Hepatic stellate cell (primary cell): ENCODE data around the gene MX1.

Source experiments
- DNase-seq: peaks from one replicate; pipeline ENCODE4 v3.0.0; 2011; ENCODE audit warnings: low spot score

MX1 gene

DNA sequence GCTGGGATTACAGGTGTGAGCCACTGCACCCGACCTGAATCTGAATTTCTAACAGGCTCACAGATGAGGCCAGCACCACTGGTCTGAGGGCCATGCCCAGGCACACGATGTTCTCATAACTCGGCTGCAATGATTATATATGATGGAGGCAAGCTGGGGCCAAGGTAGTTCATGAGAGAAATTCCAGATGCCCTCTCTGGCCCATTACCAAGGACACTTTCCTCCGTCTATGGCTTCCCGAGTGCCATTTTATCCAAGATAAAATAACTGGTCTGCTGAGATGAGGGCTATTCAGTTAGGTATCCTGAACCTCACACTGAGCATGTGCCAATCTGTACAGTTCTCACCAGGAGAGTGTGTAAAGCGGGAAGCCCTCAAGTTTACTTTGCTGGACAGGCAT lies 65.4 kb downstream of the MX1 start:
- DNase-seq, result no peak

DNA sequence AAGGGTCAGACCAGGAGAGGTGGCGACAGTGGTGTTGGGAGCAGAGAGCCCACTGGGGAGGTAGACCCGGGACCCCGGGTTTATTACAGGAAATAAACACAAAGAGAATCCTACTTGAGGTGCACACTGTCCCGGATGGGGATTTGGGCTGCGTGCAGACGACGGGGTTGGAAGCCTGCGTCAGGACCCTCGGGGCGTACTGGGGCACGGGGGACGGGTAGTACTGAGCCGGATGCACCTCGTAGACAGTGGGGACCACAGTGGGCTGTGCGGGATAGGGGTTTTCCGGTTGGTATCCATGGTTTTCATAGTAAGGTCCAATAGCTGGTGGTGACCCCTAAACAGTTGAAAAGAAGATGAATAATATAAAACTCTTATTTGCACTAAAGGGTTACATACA lies 68.2 kb downstream of the MX1 start:
- DNase-seq, result no peak

DNA sequence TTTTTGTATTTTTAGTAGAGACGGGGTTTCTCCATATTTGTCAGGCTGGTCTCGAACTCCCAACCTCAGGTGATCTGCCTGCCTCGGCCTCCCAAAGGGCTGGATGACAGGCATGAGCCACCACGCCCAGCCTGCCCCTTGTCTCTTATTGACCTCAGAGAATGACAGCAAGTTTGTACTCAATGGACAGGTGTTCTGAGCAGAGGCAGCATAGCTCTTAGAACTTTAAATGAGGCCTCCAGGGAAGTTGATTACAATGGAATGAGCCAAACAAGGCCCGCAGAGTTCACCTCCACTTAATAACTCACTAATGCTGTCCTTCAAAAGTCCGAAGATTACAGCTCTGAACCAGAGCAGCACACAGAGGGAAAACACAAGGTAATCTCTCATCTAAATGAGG lies 71.0 kb downstream of the MX1 start:
- no peak for DNase-seq

DNA sequence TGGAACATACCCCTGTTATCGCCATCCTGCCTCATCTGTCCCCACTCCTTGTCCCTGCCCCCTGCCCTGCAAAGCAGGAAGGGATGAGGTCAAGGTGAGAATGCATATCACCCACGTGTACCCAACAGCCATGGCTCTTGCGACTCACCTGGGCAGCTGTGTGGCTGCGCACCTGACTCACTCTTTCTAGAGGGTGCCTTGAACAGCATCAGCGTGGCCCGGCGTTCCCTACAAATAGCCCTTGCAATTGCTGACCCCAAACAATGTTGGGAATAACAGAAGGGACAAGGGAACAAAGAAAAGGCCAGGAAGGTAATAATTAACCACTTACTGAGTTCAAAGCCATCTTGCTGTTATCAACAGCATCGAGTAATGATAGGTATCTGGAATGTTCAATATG lies 71.7 kb downstream of the MX1 start:
- no peak for DNase-seq

DNA sequence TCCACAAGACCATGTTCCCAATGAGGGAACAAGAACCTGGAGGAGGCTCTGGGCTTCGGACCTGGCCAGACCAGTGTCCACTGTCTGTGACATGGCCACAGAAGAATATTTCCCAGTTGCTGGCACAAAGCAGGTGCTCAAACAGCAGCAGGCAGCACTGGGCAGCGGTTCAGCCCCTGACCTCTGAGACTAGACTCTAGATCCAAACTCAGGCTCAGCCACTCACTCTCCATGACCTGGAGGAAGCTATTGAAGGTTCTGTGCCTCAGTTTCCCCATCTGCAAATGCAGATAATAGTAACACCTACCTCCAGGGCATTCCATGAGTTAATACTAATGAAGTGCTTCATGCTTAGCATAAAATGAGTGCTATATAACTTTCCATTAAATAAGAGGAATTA lies 73.9 kb downstream of the MX1 start:
- DNase-seq, result no peak

DNA sequence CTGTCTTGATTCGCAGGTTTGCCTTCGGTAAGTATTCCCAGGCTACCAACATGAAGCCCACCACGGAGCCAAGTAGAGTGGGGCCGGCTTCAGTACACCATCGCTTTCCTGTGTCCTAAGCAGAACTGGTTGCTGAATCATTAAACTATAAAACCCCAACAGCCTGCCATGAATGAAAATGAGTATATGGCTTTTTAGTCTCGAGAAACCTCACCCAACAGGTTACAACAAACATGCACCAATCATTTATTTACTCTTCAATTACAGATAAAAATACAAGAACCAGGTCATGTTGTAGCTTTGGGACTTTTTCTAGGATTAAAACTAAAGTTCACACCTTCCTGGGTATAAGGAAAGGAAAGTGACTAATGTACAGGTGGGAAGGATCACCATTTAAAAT lies 74.3 kb downstream of the MX1 start:
- DNase-seq, result no peak

DNA sequence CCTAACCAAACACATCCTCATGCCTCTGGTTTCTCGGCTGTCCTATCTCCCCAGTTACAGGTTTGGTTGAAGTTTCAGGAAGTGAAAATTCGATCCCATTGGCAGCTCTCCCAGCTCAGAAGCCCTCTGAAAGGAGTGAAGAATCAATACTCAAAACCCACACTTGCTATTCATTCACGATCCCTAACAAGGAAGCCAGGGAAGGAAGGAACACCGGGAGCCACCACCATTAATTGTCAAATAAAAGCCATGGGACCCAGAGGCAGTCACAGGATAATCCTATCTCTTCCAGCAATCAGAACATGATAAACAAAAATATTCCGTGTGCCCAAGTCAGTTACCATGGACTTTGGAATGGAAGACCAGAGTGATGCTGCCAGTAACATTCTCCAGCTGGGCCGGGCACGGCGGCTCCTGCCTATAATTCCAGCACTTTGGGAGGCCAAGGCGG lies 74.9 kb downstream of the MX1 start:
- DNase-seq, result no peak

DNA sequence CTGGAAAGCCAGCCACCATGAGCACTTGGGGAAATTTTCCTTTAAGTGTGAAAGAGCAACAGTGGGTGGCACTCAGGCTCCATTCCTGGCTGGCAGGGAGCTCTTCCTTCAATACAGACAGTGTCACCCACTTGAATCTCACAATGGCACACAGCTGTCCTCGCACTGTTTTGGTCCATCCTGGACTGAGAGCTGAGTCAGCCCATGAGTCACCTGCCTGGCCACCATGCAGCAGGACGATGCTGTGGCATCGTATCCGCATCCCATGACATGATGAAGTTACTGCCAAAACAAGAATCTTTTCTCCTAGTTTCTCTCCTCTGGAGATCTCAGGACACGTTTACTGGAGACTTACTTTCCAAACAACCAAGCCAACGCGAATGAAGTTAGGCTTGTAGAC lies 75.9 kb downstream of the MX1 start:
- no peak for DNase-seq

DNA sequence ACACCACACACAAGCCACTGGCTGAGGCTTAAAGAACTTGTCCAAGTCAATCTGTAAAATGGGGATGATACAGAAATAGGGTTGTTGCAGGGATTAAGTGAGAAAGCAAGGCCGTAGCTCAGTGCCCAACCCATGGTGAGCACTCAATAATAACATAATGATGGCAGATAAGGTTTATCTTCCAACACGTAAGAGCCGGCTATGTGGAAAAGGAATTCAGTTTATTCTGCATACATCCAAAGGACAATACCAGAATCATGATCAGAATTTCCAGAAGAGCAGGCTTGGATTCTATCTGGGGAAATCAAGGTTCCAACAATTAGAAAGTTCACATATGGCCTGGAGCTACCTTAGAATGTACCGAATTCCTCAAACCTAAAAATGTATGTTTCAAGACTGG lies 77.3 kb downstream of the MX1 start:
- DNase-seq, result no peak

DNA sequence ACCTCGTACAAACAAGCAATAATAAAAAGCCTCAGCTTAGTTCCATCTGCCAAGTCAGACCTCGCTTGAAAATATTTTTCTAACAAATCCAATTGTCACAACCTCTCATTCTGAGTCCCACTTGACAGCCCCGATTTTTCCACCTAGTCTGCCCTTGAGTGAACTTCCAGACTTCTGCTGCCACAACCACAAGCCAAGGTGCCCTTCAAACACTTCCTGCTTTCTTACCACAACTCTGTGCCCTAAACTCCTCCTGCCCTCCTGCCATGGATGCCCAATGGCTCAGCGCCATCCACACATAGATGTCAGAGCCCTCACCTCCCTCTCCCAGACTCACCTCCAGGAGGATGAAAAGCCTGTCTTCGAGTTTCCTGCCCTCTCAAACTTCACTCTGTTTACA lies 78.0 kb downstream of the MX1 start:
- DNase-seq, result no peak

DNA sequence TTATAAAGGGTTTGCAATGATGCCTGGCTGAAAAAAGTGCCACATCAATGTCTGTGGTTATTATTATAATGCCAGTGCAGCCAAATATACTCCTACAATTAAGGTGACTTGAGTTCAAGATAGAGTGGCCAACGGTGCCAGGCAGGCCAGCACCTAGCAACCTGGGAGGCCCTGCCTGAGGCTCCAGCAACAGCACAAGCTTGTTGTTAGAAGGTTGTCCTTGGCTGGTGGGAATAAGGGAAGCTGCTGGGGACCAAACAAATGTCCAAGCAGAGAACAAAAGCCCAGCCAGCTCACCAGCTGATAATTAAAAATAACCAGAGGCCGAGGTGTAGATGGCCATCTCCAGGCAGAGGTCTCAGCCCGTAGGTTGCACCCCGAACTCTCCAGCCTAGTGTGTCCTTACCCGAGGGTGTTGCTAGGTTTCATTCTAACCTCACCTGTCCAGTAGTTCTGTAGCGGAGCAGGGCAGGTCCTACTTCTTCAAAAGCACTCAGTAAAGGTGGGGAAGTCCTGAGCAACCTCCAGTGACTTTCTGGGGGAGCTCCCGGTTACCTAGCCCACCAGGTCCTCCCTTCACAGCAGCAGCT lies 80.1 kb downstream of the MX1 start:
- DNase-seq, result no peak

DNA sequence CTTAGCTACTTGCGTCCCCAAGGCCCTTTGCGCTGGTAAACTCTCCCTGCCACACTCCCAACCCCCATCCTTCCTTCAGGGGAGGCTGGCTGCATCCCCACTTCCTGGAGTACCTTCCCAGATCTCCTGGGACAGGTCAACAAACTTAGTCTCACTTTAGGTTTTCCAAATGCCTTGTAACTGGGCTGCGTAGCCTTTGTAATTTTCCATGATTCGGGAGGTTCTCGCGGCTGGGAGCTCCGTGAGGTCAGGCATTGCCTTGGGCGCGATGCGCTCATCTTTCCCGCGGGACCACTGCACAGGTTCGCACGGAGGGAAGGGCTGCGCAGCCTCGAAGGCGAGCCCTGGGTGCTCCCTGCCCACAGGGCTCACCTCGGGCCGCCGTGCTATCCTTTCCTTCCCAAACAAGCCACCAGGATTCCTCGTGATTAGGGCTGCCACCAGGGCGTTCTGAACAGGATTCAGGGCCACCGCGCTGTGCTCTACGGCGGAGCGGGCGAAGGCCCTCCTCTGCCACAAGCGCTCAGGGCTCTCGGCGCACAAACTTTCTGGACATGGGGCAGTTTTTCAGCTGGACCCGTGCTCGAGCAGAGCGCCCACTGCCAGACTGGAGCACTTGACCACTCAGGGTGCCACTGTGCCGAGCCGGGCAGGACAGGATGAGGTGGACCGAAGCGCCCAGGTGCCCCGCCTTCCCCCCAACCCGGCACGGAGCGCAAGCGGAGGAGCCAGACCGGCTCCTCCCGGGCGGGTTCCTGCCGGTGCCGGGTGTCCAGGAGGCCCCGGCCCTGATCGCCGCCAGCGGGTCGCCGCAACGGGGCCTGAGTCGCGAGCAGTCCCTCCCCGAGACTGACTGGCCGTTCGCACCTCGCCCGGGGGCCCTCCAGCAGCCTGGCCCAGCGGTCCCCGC lies 80.8 kb downstream of the MX1 start:
- no peak for DNase-seq

DNA sequence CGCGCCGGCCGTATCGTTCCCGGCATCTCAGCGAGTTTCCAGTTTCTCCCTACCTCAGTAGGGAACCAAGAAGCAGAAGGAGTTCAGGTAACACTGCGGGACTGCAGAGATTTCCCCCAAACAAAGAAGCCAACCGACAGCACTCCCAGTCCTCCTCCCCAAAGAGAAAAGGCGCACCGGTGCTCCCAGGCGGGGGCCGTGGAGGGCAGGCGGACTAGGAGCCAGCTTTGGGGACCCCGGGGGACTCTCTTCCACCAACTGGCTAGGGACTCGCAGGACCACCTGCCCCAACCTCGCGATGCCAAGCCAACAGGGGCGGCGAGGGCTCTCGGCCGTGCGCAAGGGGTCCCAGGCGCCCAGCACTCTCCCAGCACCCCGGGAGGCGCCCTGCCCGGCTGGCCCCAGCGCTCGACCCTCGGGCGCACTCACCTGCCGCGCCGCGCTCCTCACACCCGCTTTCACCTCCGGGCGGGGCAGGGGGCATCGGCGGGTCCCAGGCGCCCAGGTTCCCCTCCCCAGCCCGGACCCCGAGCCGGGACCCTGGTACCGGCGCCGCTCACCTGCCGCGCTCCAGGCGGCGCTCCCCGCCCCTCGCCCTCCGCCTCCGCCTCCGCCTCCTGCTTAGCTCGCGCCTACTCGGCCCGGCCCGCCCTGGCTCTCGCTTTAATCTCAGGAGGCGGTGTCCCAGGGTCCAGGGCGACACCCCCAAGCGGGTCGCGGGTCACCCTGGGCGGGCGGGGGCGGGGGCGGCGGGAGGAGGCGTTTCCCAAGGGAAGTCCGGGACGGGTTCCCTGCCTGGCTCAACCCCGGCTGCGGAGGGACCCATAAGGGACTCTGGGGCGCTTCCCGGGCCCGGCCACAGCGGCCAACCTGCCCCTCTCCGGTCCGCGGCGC lies 81.7 kb downstream of the MX1 start, which contains the start of gene TMPRSS2:
TMPRSS2 (minus strand) TSS at position 638 of the 894 bp plus-strand sequence. CDS start 10,025 bp downstream, outside the sequence.
- no peak for DNase-seq

DNA sequence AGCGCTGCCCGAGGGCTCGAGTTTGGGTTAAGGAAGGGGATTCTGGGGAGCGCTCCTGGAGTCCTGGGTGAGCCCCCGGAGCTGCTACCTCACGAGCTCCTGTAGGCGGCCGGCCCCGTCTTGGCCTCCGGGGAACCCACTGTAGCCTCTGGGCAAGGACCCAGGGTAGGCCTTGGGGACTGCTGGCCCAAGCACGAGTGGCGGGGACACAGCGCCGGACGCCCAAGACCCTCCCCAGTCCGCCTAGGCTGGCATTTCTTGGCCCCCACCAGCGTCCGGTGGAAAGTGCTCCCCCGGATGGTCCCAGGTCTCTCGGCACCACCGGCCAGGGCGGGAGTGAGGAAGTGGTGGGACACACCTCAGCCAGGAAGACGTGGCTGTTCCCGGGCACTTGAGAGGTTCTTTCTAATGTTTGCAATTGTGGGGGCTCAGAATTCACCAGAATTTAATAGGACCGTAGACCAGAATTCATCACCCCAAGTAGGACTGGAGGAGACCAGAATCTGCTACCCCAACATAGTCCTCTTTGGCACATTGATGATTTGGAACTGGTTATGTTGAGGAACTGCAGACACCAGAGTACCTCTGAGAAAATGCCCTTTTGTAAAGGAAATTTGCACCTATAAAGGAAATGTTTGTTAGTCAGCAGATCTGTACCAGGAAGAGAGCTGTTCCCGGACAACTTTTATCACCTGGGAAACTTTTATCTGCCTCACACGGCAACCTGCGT lies 82.5 kb downstream of the MX1 start:
- no peak for DNase-seq
